ENCODE measurements around the gene ERF.

DNA sequence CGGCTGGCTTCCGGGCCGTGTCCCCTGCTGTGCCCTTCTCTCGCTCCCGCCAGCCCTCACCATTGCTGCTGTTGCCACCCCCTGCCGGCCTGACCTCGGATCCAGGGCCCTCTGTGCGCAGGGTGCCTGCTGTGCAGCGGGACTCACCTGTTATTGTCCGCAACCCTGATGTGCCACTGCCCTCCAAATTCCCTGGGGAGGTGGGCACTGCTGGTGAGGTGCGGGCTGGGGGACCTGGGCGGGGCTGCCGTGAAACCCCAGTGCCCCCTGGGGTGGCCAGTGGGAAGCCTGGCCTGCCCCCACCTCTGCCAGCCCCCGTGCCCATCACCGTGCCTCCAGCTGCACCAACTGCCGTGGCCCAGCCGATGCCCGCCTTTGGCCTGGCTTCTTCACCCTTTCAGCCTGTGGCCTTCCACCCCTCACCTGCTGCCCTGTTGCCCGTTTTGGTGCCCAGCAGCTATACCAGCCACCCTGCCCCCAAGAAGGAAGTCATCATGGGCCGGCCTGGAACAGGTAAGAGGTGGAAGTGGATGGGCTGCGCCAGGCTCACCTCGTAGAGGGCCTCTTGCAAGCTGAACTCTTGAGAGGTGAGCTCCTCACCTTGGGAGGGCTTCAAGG, 19.2 kb upstream of the ERF start:
- TF ChIP-seq SUZ12 (IDR thresholded peaks at IDR 0.05; ENCODE audit: extremely low read depth, insufficient read depth, insufficient read length) (no peak), ZNF274 (IDR thresholded peaks at IDR 0.05; ENCODE audit: low read depth, low read length) (no peak)

Measured in NT2/D1 (cell line).